Urinary bladder (tissue), 4 donors: ENCODE results near the gene LRRC1. TPM values are rescaled to one million over a fixed set of nuclear protein-coding genes. Genes with fewer than 3 reads are reported as not detected.
A peak's percentile ranks its signal among the peaks of the same experiment; 100 is the strongest.
"Not testable (repeated sequence)": the region's sequence is repeated elsewhere in the genome, so short reads cannot be mapped to it uniquely, and the experiment has no call there.

ENCODE experiments used
- DNase-seq: peaks from one replicate; pipeline ENCODE4 v3.0.0-alpha.2; 2015; ENCODE audit errors: extremely low spot score
- H3K27ac ChIP-seq: one replicate; pipeline ENCODE4 v1.5.1; 2013; ENCODE audit warnings: low read depth, mild to moderate bottlenecking, moderate library complexity
- H3K36me3 ChIP-seq: one replicate; pipeline ENCODE4 v1.6.1; 2013; ENCODE audit warnings: mild to moderate bottlenecking, moderate library complexity; ENCODE audit not compliant: insufficient read depth
- H3K4me1 ChIP-seq: one replicate; pipeline ENCODE4 v1.6.1; 2013; ENCODE audit warnings: mild to moderate bottlenecking, moderate library complexity; ENCODE audit not compliant: insufficient read depth
- H3K4me3 ChIP-seq: one replicate; pipeline ENCODE4 v1.5.1; 2013; ENCODE audit warnings: low read depth, low read length
- WGBS: extraction: QIAGEN DNeasy Blood & Tissue Kit; methylation state at CpG from one replicate; pipeline ENCODE4 v1.1.7; 2013; 5-methylcytosine and 5-hydroxymethylcytosine counted together
- polyA plus RNA-seq: library from polyadenylated mRNA; stranded (reverse); fragments of 200-250 nt; gene quantifications from one replicate; pipeline ENCODE4 v1.2.3, GENCODE V29; 2013
- total RNA-seq: library from RNA; depleted of rRNA; stranded (reverse); fragments of >200 nt; gene quantifications from one replicate; pipeline ENCODE4 v1.2.3, GENCODE V29; 2014
- donor health status: healthy with polysubstance abuse.
- donor health status: healthy.

The LRRC1 gene
- total and polyA plus RNA-seq, 2 donors: 8.3 to 22.7 TPM

DNA sequence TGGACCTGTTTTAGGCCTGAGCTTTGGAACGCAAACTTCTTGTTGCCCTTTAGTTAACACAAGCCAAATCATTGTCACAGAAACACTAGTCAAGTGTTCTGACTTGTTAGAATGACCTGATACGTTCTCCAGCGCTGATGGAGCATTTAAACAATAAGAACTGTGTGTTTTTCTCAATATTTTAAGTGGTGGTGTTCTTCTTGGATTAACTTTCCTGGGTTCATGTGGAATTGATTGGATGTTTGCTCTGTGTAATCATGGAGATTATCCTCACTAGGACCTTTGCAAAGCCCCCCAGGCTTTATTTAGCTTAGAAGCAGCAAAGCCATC lies 1.6 kb downstream of the LRRC1 start:
- Histone ChIP-seq H3K4me1 (no peaks in the 10 kb centered on the region), H3K36me3 (no peaks in the 10 kb centered on the region), H3K4me3 (peak overlapping the region; percentile 68), H3K27ac (no peak overlapping the region)
- 67% methylated on average over 3 of the region's 3 CpGs for WGBS
- DNase-seq: no peak

DNA sequence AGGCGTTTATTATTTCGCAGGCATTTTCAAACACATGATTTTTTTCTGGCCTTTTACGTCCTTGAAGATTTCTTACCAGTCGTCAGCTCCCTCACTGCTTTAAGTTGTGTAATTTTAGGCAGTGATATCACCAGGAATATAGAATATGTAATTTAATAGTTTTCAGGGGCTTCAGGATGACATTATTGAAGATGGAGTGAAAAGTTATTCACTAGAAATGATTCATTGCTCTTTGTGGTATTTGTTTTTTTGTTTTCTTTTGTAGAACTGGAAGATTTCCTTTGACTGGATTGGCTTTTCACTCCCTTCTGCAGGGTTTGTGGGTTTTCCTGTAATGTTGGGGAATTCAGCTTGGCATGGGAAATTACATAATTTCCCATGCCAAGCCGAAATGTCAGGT lies 2.0 kb downstream of the LRRC1 start:
- 66% methylated on average over 5 of the region's 5 CpGs for WGBS
- H3K27ac ChIP-seq: no peak overlapping the region
- H3K4me3 ChIP-seq: peak overlapping the region; percentile 68
- no peak for DNase-seq
- H3K4me1 ChIP-seq: no peaks in the 10 kb centered on the region
- no peaks in the 10 kb centered on the region for H3K36me3 ChIP-seq

DNA sequence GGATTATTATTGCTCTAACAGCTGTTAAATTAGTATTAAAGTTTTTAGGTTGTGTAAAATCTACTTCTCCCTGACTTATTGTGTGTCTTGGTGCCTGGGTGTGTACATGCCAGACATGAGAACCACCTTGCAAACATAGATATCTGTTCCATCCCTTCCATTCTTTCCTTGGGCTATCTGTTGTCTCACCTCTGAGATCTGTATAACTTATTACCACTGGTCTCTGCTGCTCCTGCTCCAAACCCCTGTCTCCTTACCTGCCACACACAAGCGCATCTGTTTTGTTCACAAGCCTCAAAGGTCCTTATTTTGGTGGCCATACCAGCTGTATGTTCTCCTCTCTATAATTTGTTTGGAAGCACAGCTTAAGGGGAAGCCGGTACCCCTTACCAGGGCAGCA lies 2.5 kb downstream of the LRRC1 start:
- H3K27ac ChIP-seq: no peak overlapping the region
- DNase-seq: no peak
- no peaks in the 10 kb centered on the region for H3K4me1 ChIP-seq
- no peaks in the 10 kb centered on the region for H3K36me3 ChIP-seq
- no peak overlapping the region for H3K4me3 ChIP-seq
- 97% methylated on average over 2 of the region's 2 CpGs for WGBS

DNA sequence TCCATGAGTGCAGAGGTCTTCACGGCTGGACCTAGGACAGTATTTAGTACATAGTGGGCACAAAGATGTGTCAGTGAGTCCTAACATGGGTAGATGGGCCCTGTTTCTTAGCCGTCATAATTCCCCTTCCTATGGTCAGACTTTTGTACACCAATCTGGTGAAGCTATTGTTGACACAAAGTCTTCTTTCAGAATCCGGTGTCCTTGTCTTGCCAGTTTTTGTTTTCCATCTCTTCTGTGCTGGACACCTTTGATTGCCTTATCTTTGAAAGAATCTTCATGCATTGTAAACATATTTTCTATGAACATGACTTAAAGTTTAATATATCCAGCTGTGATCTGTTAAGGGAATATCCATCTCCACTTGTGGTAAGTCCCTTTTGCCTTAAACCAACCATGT lies 4.5 kb downstream of the LRRC1 start:
- no peak for DNase-seq
- Histone ChIP-seq H3K4me1 (no peaks in the 10 kb centered on the region), H3K4me3 (no peak overlapping the region), H3K27ac (no peak overlapping the region), H3K36me3 (no peaks in the 10 kb centered on the region)
- 95% methylated on average over 3 of the region's 3 CpGs for WGBS

DNA sequence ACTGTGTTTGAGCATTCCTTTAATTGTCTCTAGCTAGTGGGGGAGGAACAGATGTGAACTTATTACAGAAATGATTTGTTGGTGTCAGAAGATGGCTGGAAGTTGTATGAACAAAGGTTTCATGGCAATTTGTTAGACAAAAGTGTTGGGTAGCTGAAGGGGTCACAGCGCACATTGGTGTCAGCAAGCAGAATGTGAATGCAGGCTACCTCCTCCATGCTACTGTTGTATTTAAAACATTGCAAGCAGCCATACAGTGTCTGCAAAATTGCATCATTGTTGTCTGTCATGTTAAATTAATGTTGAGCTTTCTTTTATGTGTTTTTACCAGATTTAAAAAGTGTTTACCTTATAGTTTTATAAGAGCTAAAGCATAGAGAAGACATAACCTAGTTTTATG lies 6.2 kb downstream of the LRRC1 start:
- H3K4me3 ChIP-seq: no peak overlapping the region
- H3K27ac ChIP-seq: no peak overlapping the region
- no peaks in the 10 kb centered on the region for H3K36me3 ChIP-seq
- DNase-seq: no peak
- H3K4me1 ChIP-seq: no peaks in the 10 kb centered on the region
- 99% methylated on average over 1 of the region's 1 CpG for WGBS

DNA sequence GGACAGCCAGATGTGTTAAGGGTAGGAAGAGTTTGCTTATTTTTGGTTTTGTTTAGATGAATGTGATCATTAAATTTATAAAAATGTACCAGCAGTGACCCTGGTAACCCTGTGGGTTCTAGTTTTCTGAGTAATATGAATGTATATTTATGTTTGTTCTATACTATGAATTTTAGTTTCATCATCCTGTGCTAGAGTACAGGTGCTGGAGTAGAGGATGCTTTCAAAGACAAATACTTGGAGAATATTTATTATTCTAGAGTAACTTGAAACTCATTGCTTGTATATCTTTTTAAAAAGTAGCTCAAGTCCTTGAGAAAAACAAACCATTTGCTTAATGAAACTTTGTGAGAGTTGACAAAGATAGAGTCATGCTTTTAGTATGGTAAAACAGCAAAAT lies 7.8 kb downstream of the LRRC1 start:
- H3K27ac ChIP-seq: no peak overlapping the region
- H3K4me1 ChIP-seq: no peaks in the 10 kb centered on the region
- H3K36me3 ChIP-seq: no peaks in the 10 kb centered on the region
- DNase-seq: no peak
- no peak overlapping the region for H3K4me3 ChIP-seq

DNA sequence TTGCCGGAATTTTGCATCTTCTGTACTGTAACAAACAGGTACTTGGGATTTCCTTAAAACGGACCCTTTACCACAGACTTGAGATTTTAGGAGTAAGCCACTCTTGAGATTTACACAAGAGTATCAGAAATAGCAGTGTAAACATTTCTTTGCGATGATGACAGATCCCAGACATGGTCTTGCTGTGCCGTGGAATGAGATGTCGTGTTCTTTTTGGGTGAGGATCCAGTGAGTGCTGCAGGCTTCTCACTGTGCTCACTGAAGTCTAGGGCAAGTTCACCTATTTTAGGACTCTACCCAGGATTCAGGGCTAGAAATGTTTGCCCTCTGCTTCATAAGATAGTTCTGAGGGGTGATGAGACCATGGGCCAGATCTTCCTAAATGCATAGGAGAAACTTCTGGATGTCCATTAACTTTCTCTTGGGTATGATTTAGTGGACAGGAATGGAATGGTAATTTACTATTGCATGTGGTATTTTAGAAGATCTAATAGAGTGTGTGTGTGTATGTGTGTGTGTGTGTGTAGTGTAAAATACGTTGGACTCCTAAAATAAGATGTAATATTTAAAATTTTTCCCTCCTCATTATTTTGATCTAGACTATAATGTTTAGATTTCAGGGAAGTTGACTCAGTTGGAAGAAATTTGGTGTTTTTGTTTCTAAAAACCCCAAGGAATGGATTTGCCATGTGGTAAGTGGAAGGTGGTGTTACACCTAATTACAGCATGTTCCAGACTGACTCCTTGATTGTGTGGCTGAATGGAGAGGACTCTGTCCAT lies 8.5 kb downstream of the LRRC1 start:
- H3K4me1 ChIP-seq: no peaks in the 10 kb centered on the region
- WGBS: 56% methylated on average over 6 of the region's 6 CpGs

DNA sequence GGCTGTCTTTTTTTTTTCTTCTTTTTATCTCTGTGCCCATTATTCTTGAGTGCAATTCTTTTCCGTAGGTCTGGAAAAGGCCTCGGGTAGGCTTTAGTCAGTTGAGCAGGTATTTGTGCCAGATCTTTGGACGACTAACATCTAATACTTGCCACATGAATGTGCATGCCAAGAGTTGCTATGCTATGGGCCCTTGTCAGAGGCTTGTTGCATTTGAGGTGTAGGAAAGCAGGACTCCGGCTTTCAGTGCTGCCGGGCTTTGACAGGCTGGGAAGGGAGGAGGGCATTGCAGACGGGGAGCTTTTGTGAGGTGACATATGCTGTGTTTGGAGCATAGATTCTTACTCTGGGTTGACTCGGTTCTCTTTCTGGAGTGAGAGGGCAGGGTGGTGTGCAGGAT lies 10.2 kb downstream of the LRRC1 start:
- WGBS: 86% methylated on average over 7 of the region's 7 CpGs
- Histone ChIP-seq H3K4me3 (no peak overlapping the region), H3K4me1 (no peaks in the 10 kb centered on the region), H3K36me3 (no peaks in the 10 kb centered on the region), H3K27ac (no peak overlapping the region)
- DNase-seq: no peak

More for the DNA sequence above, 8.5 kb downstream of the LRRC1 start:
- no peaks in the 10 kb centered on the region for H3K36me3 ChIP-seq
- H3K4me3 ChIP-seq: no peak overlapping the region
- H3K27ac ChIP-seq: no peak overlapping the region
- no peak for DNase-seq

DNA sequence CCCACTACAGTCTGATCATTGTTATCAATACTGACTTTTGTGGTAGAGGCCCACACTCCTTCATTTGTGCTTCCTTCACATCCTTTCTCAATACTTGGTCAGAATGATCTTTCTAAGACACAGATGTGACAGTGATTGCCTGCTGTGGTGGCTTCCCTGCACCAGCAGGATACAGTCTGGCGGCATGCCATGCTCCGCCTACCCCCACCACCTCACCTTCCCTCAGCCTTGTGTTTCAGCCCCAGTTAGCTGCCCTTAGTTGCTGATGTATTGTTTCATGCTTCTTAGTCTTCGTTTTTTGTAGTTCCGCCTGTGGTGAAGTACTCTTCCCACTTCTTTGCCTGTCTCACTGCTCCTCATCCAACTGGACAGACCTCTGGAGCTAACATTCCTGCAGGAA lies 10.9 kb downstream of the LRRC1 start:
- no peaks in the 10 kb centered on the region for H3K4me1 ChIP-seq
- DNase-seq: no peak
- H3K36me3 ChIP-seq: no peaks in the 10 kb centered on the region
- no peak overlapping the region for H3K27ac ChIP-seq
- 83% methylated on average over 4 of the region's 4 CpGs for WGBS
- no peak overlapping the region for H3K4me3 ChIP-seq

DNA sequence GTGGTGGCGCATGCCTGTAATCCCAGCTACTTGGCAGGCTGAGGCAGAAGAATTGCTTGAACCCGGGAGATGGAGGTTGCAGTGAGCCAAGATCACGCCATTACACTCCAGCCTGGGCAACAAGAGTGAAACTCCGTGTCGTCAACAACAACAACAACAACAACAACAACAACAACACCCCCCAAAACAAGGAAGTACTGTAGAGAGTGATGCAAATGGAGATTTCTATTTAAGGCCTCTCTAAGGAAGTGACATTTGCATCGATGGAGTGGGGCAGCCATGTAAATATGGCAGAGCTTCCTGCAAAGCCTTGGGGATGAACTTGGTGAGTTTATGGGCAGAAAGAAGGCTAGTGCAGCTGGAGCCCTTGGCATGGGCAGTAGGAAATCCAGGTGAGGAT lies 12.8 kb downstream of the LRRC1 start:
- not testable (repeated sequence) for H3K4me3 ChIP-seq, H3K27ac ChIP-seq, DNase-seq, H3K36me3 ChIP-seq, H3K4me1 ChIP-seq
- 94% methylated on average over 6 of the region's 6 CpGs for WGBS

DNA sequence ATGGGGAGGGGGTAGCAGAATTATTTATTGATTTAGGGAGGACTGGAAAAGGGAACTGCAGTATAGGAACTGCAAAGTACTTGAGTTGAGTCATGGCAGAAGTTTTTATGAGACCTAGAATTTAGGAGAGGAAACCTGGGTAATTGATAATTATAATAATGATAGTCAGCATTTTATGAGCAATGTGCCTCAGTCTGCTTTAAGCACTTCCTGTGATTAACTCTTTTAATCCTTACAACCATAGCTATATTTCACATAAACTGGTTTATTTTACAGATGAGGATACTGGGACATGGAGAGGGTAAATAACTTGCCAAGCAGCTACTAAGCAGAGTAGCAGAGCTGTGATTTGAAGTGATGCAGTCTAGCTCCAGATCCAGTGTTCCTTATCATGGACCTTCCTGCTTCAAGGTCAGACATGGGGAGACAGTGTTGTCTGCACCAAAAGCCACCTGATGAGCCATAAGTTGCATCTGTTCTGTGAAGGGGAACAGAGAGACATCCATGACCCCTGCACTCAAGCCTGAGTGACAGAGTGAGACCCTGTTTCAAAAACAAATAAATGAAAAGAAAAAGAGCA lies 13.6 kb downstream of the LRRC1 start:
- DNase-seq: no peak
- no peaks in the 10 kb centered on the region for H3K4me1 ChIP-seq

DNA sequence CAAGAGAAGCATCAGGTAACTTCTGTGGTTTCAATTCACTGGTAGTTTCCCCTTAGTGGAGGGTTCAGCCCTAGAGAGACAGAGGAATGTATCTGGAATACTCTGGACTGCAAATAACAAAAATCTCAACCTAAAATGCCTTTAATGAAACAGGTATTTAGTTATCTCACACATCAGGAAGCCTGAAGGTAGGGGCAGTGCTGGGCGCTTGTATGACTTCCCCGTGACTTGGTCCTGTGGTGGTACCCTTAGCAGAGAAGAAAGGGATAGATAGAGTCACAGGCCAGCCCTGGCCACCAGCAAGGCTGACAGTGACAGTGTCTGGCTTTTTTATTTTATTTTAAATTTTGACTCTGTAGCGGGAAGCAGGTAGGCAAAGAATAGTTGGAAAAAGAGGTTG lies 14.9 kb downstream of the LRRC1 start:
- no peak overlapping the region for H3K27ac ChIP-seq
- no peaks in the 10 kb centered on the region for H3K36me3 ChIP-seq
- 96% methylated on average over 3 of the region's 3 CpGs for WGBS
- DNase-seq: no peak
- no peak overlapping the region for H3K4me3 ChIP-seq
- H3K4me1 ChIP-seq: no peaks in the 10 kb centered on the region

More for the DNA sequence above, 13.6 kb downstream of the LRRC1 start:
- Histone ChIP-seq H3K36me3 (no peaks in the 10 kb centered on the region), H3K4me3 (no peak overlapping the region), H3K27ac (no peak overlapping the region)

DNA sequence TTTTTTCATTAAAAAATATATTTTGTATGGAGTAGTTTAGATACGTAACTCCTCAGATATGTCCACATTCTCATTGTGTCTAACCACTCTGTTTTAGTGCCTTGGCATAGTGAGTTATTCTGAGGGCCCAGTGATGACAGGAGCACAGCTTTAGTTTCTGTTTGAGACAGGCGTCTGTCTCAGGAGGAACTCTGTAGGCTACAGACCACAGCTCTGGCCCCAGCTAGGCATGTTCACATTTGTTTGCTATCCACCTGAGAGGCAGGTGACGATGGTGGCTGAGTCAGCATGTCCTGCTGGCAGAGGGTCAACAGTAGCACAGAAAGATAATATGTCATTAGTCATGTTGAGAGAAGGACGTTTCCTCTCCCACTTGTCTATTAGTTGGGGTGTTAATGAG lies 16.3 kb downstream of the LRRC1 start:
- H3K36me3 ChIP-seq: no peaks in the 10 kb centered on the region
- H3K4me1 ChIP-seq: no peaks in the 10 kb centered on the region
- WGBS: 77% methylated on average over 4 of the region's 4 CpGs
- no peak overlapping the region for H3K27ac ChIP-seq
- H3K4me3 ChIP-seq: no peak overlapping the region
- DNase-seq: no peak

DNA sequence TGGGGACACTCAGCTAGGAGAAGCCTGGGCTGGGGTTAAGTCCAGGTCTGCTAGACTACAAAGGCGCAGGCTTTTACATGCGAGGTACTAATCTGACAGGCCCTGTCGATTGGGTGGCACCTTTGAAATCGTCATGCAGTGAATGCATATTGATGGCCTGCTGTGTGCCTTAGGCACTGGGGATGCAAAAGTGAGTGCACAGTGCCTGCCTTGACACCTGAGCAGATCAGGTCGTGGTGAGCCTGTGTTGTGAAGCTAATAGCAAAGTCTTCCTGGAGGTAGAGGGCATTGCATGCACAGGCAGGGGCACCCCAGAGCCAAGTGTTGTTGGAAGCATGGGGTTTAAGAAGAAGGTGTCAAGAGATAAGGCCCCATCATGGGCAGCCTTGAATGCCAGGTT lies 16.9 kb downstream of the LRRC1 start:
- DNase-seq: no peak
- Histone ChIP-seq H3K36me3 (no peaks in the 10 kb centered on the region), H3K4me1 (no peaks in the 10 kb centered on the region), H3K27ac (no peak overlapping the region), H3K4me3 (no peak overlapping the region)
- WGBS: 74% methylated on average over 5 of the region's 5 CpGs

DNA sequence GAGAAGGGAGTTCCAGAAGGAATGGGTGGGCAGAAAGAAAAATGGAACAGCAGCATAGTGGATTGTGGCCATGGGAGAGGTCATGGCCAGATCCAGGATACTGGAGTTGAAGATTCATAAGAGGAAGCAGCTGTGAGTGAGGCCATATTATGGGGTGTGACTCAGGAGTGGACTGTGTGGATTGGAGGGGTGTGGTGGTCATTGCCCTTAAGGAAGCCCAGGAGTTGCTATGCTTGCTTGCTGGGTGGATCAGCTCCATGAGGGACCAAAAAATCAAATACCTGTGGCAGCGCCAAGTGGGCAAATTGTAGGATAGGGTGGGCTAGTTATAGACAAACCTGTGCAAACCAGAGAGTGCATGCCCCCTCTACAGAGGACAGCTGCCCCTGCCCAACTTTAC lies 18.3 kb downstream of the LRRC1 start:
- no peak overlapping the region for H3K4me3 ChIP-seq
- no peaks in the 10 kb centered on the region for H3K36me3 ChIP-seq
- no peak overlapping the region for H3K27ac ChIP-seq
- no peaks in the 10 kb centered on the region for H3K4me1 ChIP-seq
- no peak for DNase-seq
- WGBS: 98% methylated on average over 1 of the region's 1 CpG
